Vagina (tissue), 2 donors: ENCODE measurements around the gene SMARCC1. TPM values are rescaled to one million over a fixed set of nuclear protein-coding genes. Genes with fewer than 3 reads are reported as not detected.

Experiments
- DNase-seq, 2 donors: peaks; one replicate each; pipeline ENCODE4 v3.0.0-alpha.2; 2017; ENCODE audit errors: extremely low spot score in 2 of 2
- H3K27ac ChIP-seq: fragments of 200-600 bp; sonication (generic); one replicate; pipeline ENCODE4 v1.5.1; 2019
- H3K27me3 ChIP-seq: fragments of 200-600 bp; sonication (generic); one replicate; pipeline ENCODE4 v1.5.1; 2019
- H3K36me3 ChIP-seq, 2 donors: fragments of 200-600 bp; sonication (generic); one replicate each; pipeline ENCODE4 v1.5.1; 2017 to 2019
- H3K4me1 ChIP-seq: fragments of 200-600 bp; sonication (generic); one replicate; pipeline ENCODE4 v1.5.1; 2019
- H3K4me3 ChIP-seq, 2 donors: fragments of 200-600 bp; sonication (generic); 1 replicate in 1 of 2; 2 replicates in 1 of 2; pipeline ENCODE4 v1.5.1; 2016 to 2019
- H3K9me3 ChIP-seq: fragments of 200-600 bp; sonication (generic); one replicate; pipeline ENCODE4 v1.5.1; 2019
- CTCF ChIP-seq, 3 experiments: fragments of 450-650 bp in 2 of 3; fragments of 200-600 bp in 1 of 3; sonication (generic) in 1 of 3; IDR thresholded peaks; one replicate each; pipeline ENCODE4 v1.5.1; 2017 to 2019; ENCODE audit warnings: antibody characterized with exemption in 3 of 3, mild to moderate bottlenecking in 2 of 3, moderate library complexity in 2 of 3
- POLR2A ChIP-seq, 2 donors: fragments of 450-650 bp; IDR thresholded peaks; one replicate each; pipeline ENCODE4 v1.6.1; 2017; ENCODE audit warnings: antibody characterized with exemption in 2 of 2, mild to moderate bottlenecking in 2 of 2, moderate library complexity in 2 of 2
- POLR2AphosphoS5 ChIP-seq, 2 donors: sonication (generic); formaldehyde crosslinking; IDR thresholded peaks; one replicate each; pipeline ENCODE4 v1.9.0; 2017; ENCODE audit warnings: antibody characterized with exemption in 2 of 2, mild to moderate bottlenecking in 2 of 2, low read depth in 1 of 2; ENCODE audit not compliant: insufficient read depth in 1 of 2
- intact Hi-C: fragments of 100-400 bp; cut with DNase I; formaldehyde crosslinking; loops from one replicate; pipeline ENCODE4 v1.15.1; 2023
- total RNA-seq: library from RNA; depleted of rRNA; stranded (reverse); fragments of >200 nt; gene quantifications from one replicate; pipeline ENCODE4 v1.2.3, GENCODE V29; 2016

SMARCC1 gene
- total RNA-seq, 1 donor from 2014 or later, result 39.0 TPM

- TF ChIP-seq CTCF (IDR thresholded peaks at IDR 0.05), result no peak
- TF ChIP-seq POLR2AphosphoS5 (IDR thresholded peaks at IDR 0.05; ENCODE audit: insufficient read depth in 1 of 2, low read depth in 1 of 2), result no peak
- TF ChIP-seq POLR2A (IDR thresholded peaks at IDR 0.05), result no peak
- no peak overlapping the region for H3K27ac ChIP-seq
- DNase-seq, result no peak
- no peaks in the 10 kb centered on the region for H3K4me1 ChIP-seq
- intact Hi-C loops, result no loop called here
- peaks cover 0 to 51% of the 10 kb centered on the region in 2 donors for H3K36me3 ChIP-seq
- H3K27me3 ChIP-seq, result no peaks in the 10 kb centered on the region
- H3K9me3 ChIP-seq, result no peaks in the 10 kb centered on the region
- no peak overlapping the region for H3K4me3 ChIP-seq
Observed at GRCh38 chr3:47705391-47705790, 76.3 kb downstream of the SMARCC1 start.

GRCh38 chr3:47704237-47704612 is 77.5 kb downstream of the SMARCC1 start:
- H3K36me3 ChIP-seq, result peaks cover 0 to 44% of the 10 kb centered on the region in 2 donors
- H3K4me1 ChIP-seq, result no peaks in the 10 kb centered on the region
- H3K27ac ChIP-seq, result no peak overlapping the region
- H3K9me3 ChIP-seq, result no peaks in the 10 kb centered on the region
- DNase-seq, result no peak
- H3K27me3 ChIP-seq, result no peaks in the 10 kb centered on the region
- no peak overlapping the region for H3K4me3 ChIP-seq
- intact Hi-C loops, result no loop called here
- TF ChIP-seq CTCF (IDR thresholded peaks at IDR 0.05), result no peak
- no peak for TF ChIP-seq POLR2AphosphoS5 (IDR thresholded peaks at IDR 0.05; ENCODE audit: insufficient read depth in 1 of 2, low read depth in 1 of 2)
- TF ChIP-seq POLR2A (IDR thresholded peaks at IDR 0.05), result no peak

DNA sequence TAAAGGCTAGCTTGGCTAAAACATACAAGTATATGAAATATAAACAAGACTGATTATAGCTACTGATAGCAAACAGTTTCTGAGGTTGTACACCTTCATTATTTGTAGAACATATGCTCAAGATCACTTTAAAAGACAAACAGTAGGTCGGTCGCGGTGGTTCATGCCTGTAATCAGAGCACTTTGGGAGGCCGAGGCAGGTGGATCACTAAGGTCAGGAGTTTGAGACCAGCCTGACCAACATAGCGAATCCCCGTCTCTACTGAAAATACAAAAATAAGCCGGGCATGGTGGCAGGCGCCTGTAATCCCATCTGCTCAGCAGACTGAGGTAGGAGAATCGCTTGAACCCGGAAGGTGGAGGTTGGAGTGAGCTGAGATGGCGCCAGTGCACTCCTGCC is 80.3 kb downstream of the SMARCC1 start:
- H3K4me1 ChIP-seq, result no peaks in the 10 kb centered on the region
- no peak overlapping the region for H3K27ac ChIP-seq
- DNase-seq, result no peak
- H3K27me3 ChIP-seq, result no peaks in the 10 kb centered on the region
- peaks cover 0 to 38% of the 10 kb centered on the region in 2 donors for H3K36me3 ChIP-seq
- no peaks in the 10 kb centered on the region for H3K9me3 ChIP-seq
- no peak overlapping the region for H3K4me3 ChIP-seq
- intact Hi-C loops, result no loop called here
- TF ChIP-seq POLR2A (IDR thresholded peaks at IDR 0.05) (no peak), CTCF (IDR thresholded peaks at IDR 0.05) (no peak), POLR2AphosphoS5 (IDR thresholded peaks at IDR 0.05; ENCODE audit: insufficient read depth in 1 of 2, low read depth in 1 of 2) (no peak)

GRCh38 chr3:47692158-47692557 is 89.5 kb downstream of the SMARCC1 start:
- no peak for TF ChIP-seq CTCF (IDR thresholded peaks at IDR 0.05)
- TF ChIP-seq POLR2A (IDR thresholded peaks at IDR 0.05), result no peak
- TF ChIP-seq POLR2AphosphoS5 (IDR thresholded peaks at IDR 0.05; ENCODE audit: insufficient read depth in 1 of 2, low read depth in 1 of 2), result no peak
- intact Hi-C loops, result no loop called here
- DNase-seq, result no peak
- Histone ChIP-seq H3K9me3 (no peaks in the 10 kb centered on the region), H3K4me1 (no peaks in the 10 kb centered on the region), H3K36me3 (peaks cover 0 to 71% of the 10 kb centered on the region in 2 donors), H3K4me3 (no peak overlapping the region), H3K27ac (no peak overlapping the region), H3K27me3 (no peaks in the 10 kb centered on the region)

- no peaks in the 10 kb centered on the region for H3K27me3 ChIP-seq
- H3K36me3 ChIP-seq, result peaks cover 0 to 71% of the 10 kb centered on the region in 2 donors
- TF ChIP-seq CTCF (IDR thresholded peaks at IDR 0.05) (no peak), POLR2A (IDR thresholded peaks at IDR 0.05) (no peak), POLR2AphosphoS5 (IDR thresholded peaks at IDR 0.05; ENCODE audit: insufficient read depth in 1 of 2, low read depth in 1 of 2) (no peak)
- DNase-seq, result no peak
- no peak overlapping the region for H3K4me3 ChIP-seq
- no peaks in the 10 kb centered on the region for H3K9me3 ChIP-seq
- H3K27ac ChIP-seq, result no peak overlapping the region
- intact Hi-C loops, result no loop called here
- no peaks in the 10 kb centered on the region for H3K4me1 ChIP-seq
Observed at GRCh38 chr3:47688488-47688887, 93.2 kb downstream of the SMARCC1 start.
